Keratinocyte (primary cell): ENCODE measurements around the gene SARS2.

Experiments used
- CTCF ChIP-seq, 3 experiments: IDR thresholded peaks in 1 of 3; conservative IDR thresholded peaks in 1 of 3; optimal IDR thresholded peaks in 1 of 3; 2 replicates in 2 of 3; 3 replicates in 1 of 3; pipeline versions ENCODE3 to v1.5.1; 2011; ENCODE audit warnings: low read length in 3 of 3, mild to moderate bottlenecking in 3 of 3, moderate library complexity in 2 of 3, control low read depth in 1 of 3, inconsistent platforms in 1 of 3; ENCODE audit not compliant: insufficient read depth in 2 of 3; ENCODE audit errors: extremely low read depth in 1 of 3
- EZH2 ChIP-seq: IDR thresholded peaks from one replicate; pipeline ENCODE4 v1.6.1; 2012; ENCODE audit warnings: inconsistent platforms, mild to moderate bottlenecking, low read length, moderate library complexity

- TF ChIP-seq CTCF (optimal IDR thresholded peaks at IDR 0.05 in 1 of 3, IDR thresholded peaks at IDR 0.05 in 1 of 3, conservative IDR thresholded peaks at IDR 0.05 in 1 of 3; ENCODE audit: extremely low read depth in 1 of 3, insufficient read depth in 2 of 3, low read length in 3 of 3) (no peak), EZH2 (no peak)
These were observed 31.6 kb downstream of the SARS2 start for GRCh38 chr19:38898788-38899446.
